ENCODE results near the gene PGBD1.
"Not testable (repeated sequence)": the region's sequence is repeated elsewhere in the genome, so short reads cannot be mapped to it uniquely, and the experiment has no call there.

PGBD1 gene

DNA sequence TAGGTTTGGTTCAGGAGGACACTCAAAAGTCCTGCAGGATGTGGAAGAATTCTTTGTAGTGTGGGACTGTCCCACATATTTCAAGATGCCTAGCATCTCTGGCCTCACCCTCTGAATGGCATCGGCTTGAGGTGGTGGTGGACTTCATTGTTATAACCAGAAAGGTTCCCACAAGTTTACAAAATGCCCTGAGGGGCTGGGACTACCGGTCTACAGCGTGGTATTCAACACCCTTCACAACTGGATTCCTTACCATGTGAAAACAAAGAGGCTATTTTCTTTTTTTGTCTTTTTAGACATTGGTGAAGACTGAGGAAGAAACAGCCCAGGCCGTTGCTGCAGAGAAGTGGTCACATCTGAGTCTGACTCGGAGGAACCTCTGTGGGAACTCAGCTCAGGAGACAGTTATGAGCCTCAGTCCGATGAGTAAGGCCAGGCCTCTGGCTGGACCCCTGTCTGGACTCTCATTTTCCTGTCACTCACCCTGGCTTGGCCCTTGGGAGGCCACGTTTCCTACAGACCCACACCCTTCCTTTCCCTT lies 15.2 kb downstream of the PGBD1 start:
- no peak for TF ChIP-seq ZFX (IDR thresholded peaks at IDR 0.05)
- TF ChIP-seq CTCF (conservative IDR thresholded peaks at IDR 0.05), result no peak
- H3K27ac ChIP-seq, result no peak overlapping the region

- TF ChIP-seq ZFX (IDR thresholded peaks at IDR 0.05) (no peak), CTCF (conservative IDR thresholded peaks at IDR 0.05) (no peak)
- no peak overlapping the region for H3K27ac ChIP-seq
Measured at GRCh38 chr6:28303570-28303969, 22.2 kb downstream of the PGBD1 start.

DNA sequence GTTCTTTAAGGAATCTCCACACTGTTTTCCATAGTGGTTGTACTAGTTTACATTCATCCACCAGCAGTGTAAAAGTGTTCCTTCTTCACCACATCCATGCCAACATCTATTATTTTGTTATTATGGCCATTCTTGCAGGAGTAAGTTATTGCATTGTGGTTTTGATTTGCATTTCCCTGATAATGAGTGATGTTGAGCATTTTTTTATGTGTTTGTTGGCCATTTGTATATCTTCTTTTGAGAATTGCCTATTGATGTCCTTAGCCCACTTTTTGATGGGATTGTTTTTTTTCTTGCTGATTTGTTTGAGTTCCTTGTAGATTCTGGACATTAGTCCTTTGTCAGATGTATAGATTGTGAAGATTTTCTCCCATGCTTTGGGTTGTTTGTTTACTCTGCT lies 25.0 kb downstream of the PGBD1 start:
- H3K27ac ChIP-seq, result not testable (repeated sequence)

- TF ChIP-seq CTCF (conservative IDR thresholded peaks at IDR 0.05) (no peak), ZFX (IDR thresholded peaks at IDR 0.05) (no peak)
- H3K27ac ChIP-seq, result no peak overlapping the region
Measured at GRCh38 chr6:28311139-28311823, 29.9 kb downstream of the PGBD1 start.

GRCh38 chr6:28312939-28313338 lies 31.6 kb downstream of the PGBD1 start:
- no peak overlapping the region for H3K27ac ChIP-seq
- TF ChIP-seq ZFX (IDR thresholded peaks at IDR 0.05) (no peak), CTCF (conservative IDR thresholded peaks at IDR 0.05) (no peak)

DNA sequence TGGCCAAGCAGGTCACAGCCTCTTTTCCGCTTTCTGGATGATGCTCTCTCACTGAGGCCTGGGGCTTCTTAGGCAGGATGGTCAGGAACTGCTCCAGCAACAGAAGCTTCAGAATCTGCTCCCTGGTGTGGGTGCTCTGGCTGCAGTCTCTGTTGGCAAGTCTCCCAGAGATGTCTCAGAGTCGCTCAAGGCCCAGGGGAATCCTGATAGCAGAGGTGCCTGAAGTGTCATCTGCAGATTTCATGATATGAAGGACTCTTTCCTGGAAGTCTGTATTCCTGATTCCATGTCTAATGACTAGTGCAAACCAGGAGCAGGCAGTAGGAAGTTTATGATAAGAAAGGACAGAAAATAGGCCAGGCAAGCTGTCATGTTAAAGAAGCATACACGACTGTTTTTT lies 34.3 kb downstream of the PGBD1 start:
- TF ChIP-seq CTCF (conservative IDR thresholded peaks at IDR 0.05) (no peak), ZFX (IDR thresholded peaks at IDR 0.05) (no peak)
- H3K27ac ChIP-seq, result no peak overlapping the region

DNA sequence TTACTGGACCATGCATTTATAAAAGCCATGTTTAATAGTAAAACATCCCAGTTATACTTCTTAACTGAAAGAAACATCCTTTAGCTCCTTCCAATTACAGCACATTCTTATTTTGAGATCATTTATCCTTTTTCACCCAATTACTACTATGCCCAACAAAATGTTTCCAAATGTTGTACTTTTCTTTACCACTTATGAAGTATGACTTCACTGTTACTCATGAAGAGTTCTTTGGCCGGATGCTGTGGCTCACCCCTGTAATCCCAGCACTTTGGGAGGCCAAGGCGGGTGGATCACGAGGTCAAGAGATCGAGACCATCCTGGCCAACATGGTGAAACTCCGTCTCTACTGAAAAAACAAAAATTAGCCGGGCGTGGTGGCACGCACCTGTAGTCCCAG lies 36.5 kb downstream of the PGBD1 start:
- not testable (repeated sequence) for H3K27ac ChIP-seq

- no peak overlapping the region for H3K27ac ChIP-seq
- TF ChIP-seq ZFX (IDR thresholded peaks at IDR 0.05) (no peak), CTCF (conservative IDR thresholded peaks at IDR 0.05) (no peak)
Measured at GRCh38 chr6:28322661-28323060, 41.3 kb downstream of the PGBD1 start.
